ENCODE results near the gene IFI27L1.

IFI27L1 gene

GRCh38 chr14:94142247-94142646 lies 61.1 kb downstream of the IFI27L1 start:
- Histone ChIP-seq H3K27ac (ENCODE audit: low read depth in 2 of 2, low read length in 2 of 2) (no peak overlapping the region), H3K27me3 (ENCODE audit: control insufficient read depth in 2 of 2, insufficient read depth in 2 of 2, low read length in 2 of 2) (no peaks in the 10 kb centered on the region), H3K9me3 (ENCODE audit: control insufficient read depth in 2 of 2, low read length in 2 of 2) (no peaks in the 10 kb centered on the region), H3K4me1 (ENCODE audit: control insufficient read depth in 2 of 2, insufficient read depth in 2 of 2, low read length in 2 of 2) (no peaks in the 10 kb centered on the region), H3K4me3 (ENCODE audit: low read length in 2 of 2) (no peak overlapping the region), H3K9ac (ENCODE audit: low read depth in 1 of 2, low read length in 2 of 2) (no peak overlapping the region), H3K36me3 (ENCODE audit: control insufficient read depth in 2 of 2, insufficient read depth in 2 of 2, low read length in 2 of 2) (no peaks in the 10 kb centered on the region)

- Histone ChIP-seq H3K4me1 (ENCODE audit: control insufficient read depth in 2 of 2, insufficient read depth in 2 of 2, low read length in 2 of 2) (no peaks in the 10 kb centered on the region), H3K27ac (ENCODE audit: low read depth in 2 of 2, low read length in 2 of 2) (no peak overlapping the region), H3K9me3 (ENCODE audit: control insufficient read depth in 2 of 2, low read length in 2 of 2) (no peaks in the 10 kb centered on the region), H3K9ac (ENCODE audit: low read depth in 1 of 2, low read length in 2 of 2) (no peak overlapping the region), H3K4me3 (ENCODE audit: low read length in 2 of 2) (no peak overlapping the region), H3K36me3 (ENCODE audit: control insufficient read depth in 2 of 2, insufficient read depth in 2 of 2, low read length in 2 of 2) (no peaks in the 10 kb centered on the region), H3K27me3 (ENCODE audit: control insufficient read depth in 2 of 2, insufficient read depth in 2 of 2, low read length in 2 of 2) (no peaks in the 10 kb centered on the region)
These were observed 61.7 kb downstream of the IFI27L1 start for GRCh38 chr14:94142836-94143235.

GRCh38 chr14:94143239-94143638 lies 62.1 kb downstream of the IFI27L1 start:
- Histone ChIP-seq H3K27me3 (ENCODE audit: control insufficient read depth in 2 of 2, insufficient read depth in 2 of 2, low read length in 2 of 2) (no peaks in the 10 kb centered on the region), H3K36me3 (ENCODE audit: control insufficient read depth in 2 of 2, insufficient read depth in 2 of 2, low read length in 2 of 2) (no peaks in the 10 kb centered on the region), H3K9ac (ENCODE audit: low read depth in 1 of 2, low read length in 2 of 2) (no peak overlapping the region), H3K4me3 (ENCODE audit: low read length in 2 of 2) (no peak overlapping the region), H3K4me1 (ENCODE audit: control insufficient read depth in 2 of 2, insufficient read depth in 2 of 2, low read length in 2 of 2) (no peaks in the 10 kb centered on the region), H3K27ac (ENCODE audit: low read depth in 2 of 2, low read length in 2 of 2) (no peak overlapping the region), H3K9me3 (ENCODE audit: control insufficient read depth in 2 of 2, low read length in 2 of 2) (no peaks in the 10 kb centered on the region)

GRCh38 chr14:94143711-94144110 lies 62.6 kb downstream of the IFI27L1 start:
- Histone ChIP-seq H3K36me3 (ENCODE audit: control insufficient read depth in 2 of 2, insufficient read depth in 2 of 2, low read length in 2 of 2) (no peaks in the 10 kb centered on the region), H3K27me3 (ENCODE audit: control insufficient read depth in 2 of 2, insufficient read depth in 2 of 2, low read length in 2 of 2) (no peaks in the 10 kb centered on the region)

GRCh38 chr14:94144765-94145164 lies 63.7 kb downstream of the IFI27L1 start:
- Histone ChIP-seq H3K27me3 (ENCODE audit: control insufficient read depth in 2 of 2, insufficient read depth in 2 of 2, low read length in 2 of 2) (no peaks in the 10 kb centered on the region), H3K27ac (ENCODE audit: low read depth in 2 of 2, low read length in 2 of 2) (no peak overlapping the region), H3K36me3 (ENCODE audit: control insufficient read depth in 2 of 2, insufficient read depth in 2 of 2, low read length in 2 of 2) (no peaks in the 10 kb centered on the region), H3K9me3 (ENCODE audit: control insufficient read depth in 2 of 2, low read length in 2 of 2) (no peaks in the 10 kb centered on the region), H3K4me3 (ENCODE audit: low read length in 2 of 2) (no peak overlapping the region), H3K9ac (ENCODE audit: low read depth in 1 of 2, low read length in 2 of 2) (no peak overlapping the region), H3K4me1 (ENCODE audit: control insufficient read depth in 2 of 2, insufficient read depth in 2 of 2, low read length in 2 of 2) (no peaks in the 10 kb centered on the region)

More at GRCh38 chr14:94143711-94144110, 62.6 kb downstream of the IFI27L1 start:
- Histone ChIP-seq H3K4me1 (ENCODE audit: control insufficient read depth in 2 of 2, insufficient read depth in 2 of 2, low read length in 2 of 2) (no peaks in the 10 kb centered on the region), H3K27ac (ENCODE audit: low read depth in 2 of 2, low read length in 2 of 2) (no peak overlapping the region), H3K4me3 (ENCODE audit: low read length in 2 of 2) (no peak overlapping the region), H3K9me3 (ENCODE audit: control insufficient read depth in 2 of 2, low read length in 2 of 2) (no peaks in the 10 kb centered on the region), H3K9ac (ENCODE audit: low read depth in 1 of 2, low read length in 2 of 2) (no peak overlapping the region)

- Histone ChIP-seq H3K9ac (ENCODE audit: low read depth in 1 of 2, low read length in 2 of 2) (no peak overlapping the region), H3K27me3 (ENCODE audit: control insufficient read depth in 2 of 2, insufficient read depth in 2 of 2, low read length in 2 of 2) (no peaks in the 10 kb centered on the region), H3K27ac (ENCODE audit: low read depth in 2 of 2, low read length in 2 of 2) (no peak overlapping the region), H3K36me3 (ENCODE audit: control insufficient read depth in 2 of 2, insufficient read depth in 2 of 2, low read length in 2 of 2) (no peaks in the 10 kb centered on the region), H3K4me3 (ENCODE audit: low read length in 2 of 2) (no peak overlapping the region), H3K4me1 (ENCODE audit: control insufficient read depth in 2 of 2, insufficient read depth in 2 of 2, low read length in 2 of 2) (no peaks in the 10 kb centered on the region), H3K9me3 (ENCODE audit: control insufficient read depth in 2 of 2, low read length in 2 of 2) (no peaks in the 10 kb centered on the region)
These were observed 64.9 kb downstream of the IFI27L1 start for GRCh38 chr14:94145902-94146527.

Measured in mucosa of rectum (tissue), 2 donors.